ENCODE data around the gene ANKRD66.
"Not testable (repeated sequence)": the region's sequence is repeated elsewhere in the genome, so short reads cannot be mapped to it uniquely, and the experiment has no call there.

ANKRD66 gene

GRCh38 chr6:46760925-46761324 lies 14.2 kb downstream of the ANKRD66 start:
- no peak overlapping the region for H3K4me3 ChIP-seq (replicated peaks in 1 of 2; ENCODE audit: low read depth in 2 of 2, low read length in 2 of 2)
- no peak for DNase-seq (ENCODE audit: low read depth in 2 of 2)
- TF ChIP-seq CTCF (IDR thresholded peaks at IDR 0.05; ENCODE audit: low read depth, low read length), result no peak

GRCh38 chr6:46763466-46763865 lies 16.7 kb downstream of the ANKRD66 start:
- H3K4me3 ChIP-seq (replicated peaks in 1 of 2; ENCODE audit: low read depth in 2 of 2, low read length in 2 of 2), result no peak overlapping the region
- DNase-seq (ENCODE audit: low read depth in 2 of 2), result no peak
- TF ChIP-seq CTCF (IDR thresholded peaks at IDR 0.05; ENCODE audit: low read depth, low read length), result no peak

- not testable (repeated sequence) for DNase-seq (ENCODE audit: low read depth in 2 of 2); H3K4me3 ChIP-seq (replicated peaks in 1 of 2; ENCODE audit: low read depth in 2 of 2, low read length in 2 of 2)
Observed at GRCh38 chr6:46764280-46764679, 17.5 kb downstream of the ANKRD66 start.

GRCh38 chr6:46764961-46765360 lies 18.2 kb downstream of the ANKRD66 start:
- no peak for TF ChIP-seq CTCF (IDR thresholded peaks at IDR 0.05; ENCODE audit: low read depth, low read length)
- DNase-seq (ENCODE audit: low read depth in 2 of 2), result no peak
- H3K4me3 ChIP-seq (replicated peaks in 1 of 2; ENCODE audit: low read depth in 2 of 2, low read length in 2 of 2), result no peak overlapping the region

- TF ChIP-seq CTCF (IDR thresholded peaks at IDR 0.05; ENCODE audit: low read depth, low read length), result no peak
- DNase-seq (ENCODE audit: low read depth in 2 of 2), result no peak
- no peak overlapping the region for H3K4me3 ChIP-seq (replicated peaks in 1 of 2; ENCODE audit: low read depth in 2 of 2, low read length in 2 of 2)
Observed at GRCh38 chr6:46772016-46772415, 25.3 kb downstream of the ANKRD66 start.

GRCh38 chr6:46772762-46773161 lies 26.0 kb downstream of the ANKRD66 start:
- DNase-seq (ENCODE audit: low read depth in 2 of 2), result peak in 1 of 2 donors; percentile 44
- H3K4me3 ChIP-seq (replicated peaks in 1 of 2; ENCODE audit: low read depth in 2 of 2, low read length in 2 of 2), result no peak overlapping the region

GRCh38 chr6:46773201-46773855 lies 26.6 kb downstream of the ANKRD66 start:
- H3K4me3 ChIP-seq (replicated peaks in 1 of 2; ENCODE audit: low read depth in 2 of 2, low read length in 2 of 2), result no peak overlapping the region
- no peak for TF ChIP-seq CTCF (IDR thresholded peaks at IDR 0.05; ENCODE audit: low read depth, low read length)
- no peak for DNase-seq (ENCODE audit: low read depth in 2 of 2)

More at GRCh38 chr6:46772762-46773161, 26.0 kb downstream of the ANKRD66 start:
- no peak for TF ChIP-seq CTCF (IDR thresholded peaks at IDR 0.05; ENCODE audit: low read depth, low read length)

- DNase-seq (ENCODE audit: low read depth in 2 of 2); H3K4me3 ChIP-seq (replicated peaks in 1 of 2; ENCODE audit: low read depth in 2 of 2, low read length in 2 of 2): not testable (repeated sequence)
Observed at GRCh38 chr6:46774736-46775135, 28.0 kb downstream of the ANKRD66 start.

Measured in cardiac fibroblast (primary cell).